K562 (cell line): Measurements from ENCODE around the gene PRELID2. TPM values are rescaled to one million over a fixed set of nuclear protein-coding genes. Genes with fewer than 3 reads are reported as not detected.

Experiments used
- ATAC-seq: fragments of 200-7000 bp; cut with Tn5 transposase; 3 replicates; pipeline ENCODE4 v1.9.1; 2020; ENCODE audit warnings: moderate library complexity
- BruUV-seq: library from RNA; stranded (reverse); fragments of 400-500 nt; replicated peaks from 2 replicates; lab custom pipeline; 2021; lab: Mats Ljungman, UMichigan
- CTCF ChIA-PET: fragments of 300-600 bp; formaldehyde crosslinking; extraction: SDS; loops from one replicate; lab custom pipeline; 2021; ENCODE audit warnings: low intra/inter-chr PET ratio; lab: Yijun Ruan, JAX
- POLR2A ChIA-PET: fragments of 300-600, 350-650 bp; sonication (Branson Sonifier 250); formaldehyde crosslinking; extraction: SDS; loops from one replicate; lab custom pipeline; 2021; ENCODE audit warnings: antibody characterized with exemption, inconsistent platforms; lab: Yijun Ruan, JAX
- DNase-seq, 4 experiments: peaks; one replicate each; pipeline versions ENCODE4 v3.0.0 to v3.0.0-alpha.2; 2011 to 2018; ENCODE audit warnings: low spot score in 3 of 4, mixed read lengths in 3 of 4; ENCODE audit errors: extremely low read depth in 1 of 4
- FAIRE-seq: peaks from 2 replicates; lab custom pipeline; 2011; peaks lifted over from hg19 to GRCh38; lab: Jason Lieb, UNC
- H2AFZ ChIP-seq: 2 replicates; pipeline ENCODE4 v1.6.0; 2011; ENCODE audit warnings: low read depth, low read length, control low read depth, inconsistent platforms
- H3K27ac ChIP-seq: fragments of 200-600 bp; 3 replicates; pipeline ENCODE4 v1.8.0; 2011; ENCODE audit warnings: low read depth, mild to moderate bottlenecking, control low read depth, inconsistent platforms, low read length, moderate library complexity, mixed read lengths; ENCODE audit errors: extremely low read depth
- H3K27me3 ChIP-seq, 2 experiments: fragments of 300-600 bp in 1 of 2; 2 replicates in 1 of 2; 3 replicates in 1 of 2; pipeline versions ENCODE4 v1.6.0 to v1.8.0; 2011; ENCODE audit warnings: inconsistent platforms in 2 of 2, low read length in 2 of 2, mild to moderate bottlenecking in 1 of 2, mixed read lengths in 1 of 2, moderate library complexity in 1 of 2; ENCODE audit not compliant: control insufficient read depth in 2 of 2, insufficient read depth in 2 of 2
- H3K36me3 ChIP-seq: fragments of 300-600 bp; 3 replicates; pipeline ENCODE4 v1.8.0; 2011; ENCODE audit warnings: mild to moderate bottlenecking, low read length, inconsistent platforms; ENCODE audit not compliant: control insufficient read depth, insufficient read depth
- H3K4me1 ChIP-seq, 2 experiments: fragments of 200-600 bp in 1 of 2; replicated peaks in 1 of 2; 2 replicates in 1 of 2; 3 replicates in 1 of 2; pipeline versions ENCODE4 v1.5.1 to v1.8.0; 2011; ENCODE audit warnings: inconsistent platforms in 2 of 2, low read length in 2 of 2, mild to moderate bottlenecking in 1 of 2, mixed read lengths in 1 of 2, moderate library complexity in 1 of 2; ENCODE audit not compliant: control insufficient read depth in 2 of 2, insufficient read depth in 2 of 2
- H3K4me2 ChIP-seq: 2 replicates; pipeline ENCODE4 v1.6.1; 2011; ENCODE audit warnings: low read length, control low read depth, inconsistent platforms, mixed read lengths; ENCODE audit not compliant: insufficient read depth
- H3K4me3 ChIP-seq: fragments of 200-600 bp; sonication (generic), shearing (Covaris generic); 2 replicates; pipeline ENCODE4 v1.5.1; 2016; ENCODE audit warnings: control low read depth, inconsistent platforms
- H3K79me2 ChIP-seq: fragments of 200-600 bp; 3 replicates; pipeline ENCODE4 v1.8.0; 2011; ENCODE audit warnings: low read length, inconsistent platforms; ENCODE audit not compliant: control insufficient read depth, insufficient read depth
- H3K9ac ChIP-seq, 2 experiments: 2 replicates each; pipeline versions ENCODE4 v1.6.0 to v1.6.1; 2011; ENCODE audit warnings: low read depth in 2 of 2, low read length in 2 of 2, control low read depth in 1 of 2, inconsistent platforms in 1 of 2, mild to moderate bottlenecking in 1 of 2, mixed read lengths in 1 of 2; ENCODE audit not compliant: insufficient read depth in 1 of 2
- H3K9me1 ChIP-seq: one replicate; pipeline ENCODE4 v1.6.0; 2011; ENCODE audit warnings: inconsistent platforms, mild to moderate bottlenecking, low read length, moderate library complexity; ENCODE audit not compliant: control insufficient read depth, insufficient read depth
- H3K9me3 ChIP-seq: replicated peaks from 2 replicates; pipeline ENCODE4 v1.5.1; 2011; ENCODE audit warnings: low read depth, low read length, inconsistent platforms; ENCODE audit not compliant: control insufficient read depth, insufficient read depth
- H4K20me1 ChIP-seq: replicated peaks from 2 replicates; pipeline ENCODE4 v1.6.1; 2011; ENCODE audit warnings: low read length, inconsistent platforms, mixed read lengths; ENCODE audit not compliant: control insufficient read depth, insufficient read depth
- ATF6 ChIP-seq: sonication (generic); formaldehyde crosslinking; IDR thresholded peaks from 2 replicates; pipeline ENCODE4 v1.4.0; 2020; ENCODE audit warnings: mild to moderate bottlenecking, missing genetic modification reagents
- BMI1 ChIP-seq: fragments of 150-350 bp; IDR thresholded peaks from 2 replicates; pipeline ENCODE4 v1.6.1; 2014; ENCODE audit warnings: low read length
- CREB5 ChIP-seq: fragments of 250-450 bp; sonication (Bioruptor Pico); IDR thresholded peaks from 2 replicates; pipeline ENCODE4 v1.5.0; 2020; ENCODE audit warnings: mild to moderate bottlenecking
- E2F4 ChIP-seq: sonication (generic); formaldehyde crosslinking; IDR thresholded peaks from 2 replicates; pipeline ENCODE4 v1.8.0; 2022; ENCODE audit warnings: mild to moderate bottlenecking, low read depth, missing genetic modification reagents
- FOSL1 ChIP-seq: fragments of 200-800 bp; sonication (Bioruptor generic); conservative IDR thresholded peaks from 2 replicates; pipeline ENCODE4 v1.6.1; 2016; ENCODE audit warnings: missing genetic modification characterization, missing compliant biosample characterization
- FUS ChIP-seq: fragments of 200-400 bp; formaldehyde crosslinking; optimal IDR thresholded peaks from 2 replicates; pipeline ENCODE3; 2017; ENCODE audit warnings: low read depth, low read length
- GABPB1 ChIP-seq: sonication (generic); formaldehyde crosslinking; IDR thresholded peaks from 2 replicates; pipeline ENCODE4 v1.8.0; 2022; ENCODE audit warnings: mild to moderate bottlenecking, missing genetic modification reagents
- MXD1 ChIP-seq: fragments of 250-450 bp; sonication (Bioruptor Pico); IDR thresholded peaks from 2 replicates; pipeline ENCODE4 v1.8.0; 2021; ENCODE audit warnings: borderline replicate concordance, mild to moderate bottlenecking, moderate library complexity; ENCODE audit not compliant: poor library complexity, severe bottlenecking
- PCBP1 ChIP-seq: fragments of 200-400 bp; formaldehyde crosslinking; IDR thresholded peaks from 2 replicates; pipeline ENCODE4 v1.6.1; 2018; ENCODE audit warnings: mild to moderate bottlenecking, low read depth, low read length; ENCODE audit not compliant: poor library complexity, severe bottlenecking
- RAD51 ChIP-seq: fragments of 450-650 bp; IDR thresholded peaks from 2 replicates; pipeline ENCODE4 v1.7.1; 2016; ENCODE audit warnings: low read depth, mild to moderate bottlenecking, borderline replicate concordance
- TFE3 ChIP-seq: fragments of 450-650 bp; formaldehyde crosslinking; IDR thresholded peaks from 2 replicates; pipeline ENCODE4 v1.4.0; 2020; ENCODE audit warnings: mild to moderate bottlenecking, mixed read lengths
- ZKSCAN3 ChIP-seq: fragments of 250-450 bp; sonication (Bioruptor Pico); IDR thresholded peaks from 2 replicates; pipeline ENCODE4 v1.4.0; 2020
- ZNF174 ChIP-seq: fragments of 250-450 bp; sonication (Bioruptor Pico); IDR thresholded peaks from 2 replicates; pipeline ENCODE4 v1.4.0; 2020; ENCODE audit warnings: mild to moderate bottlenecking
- ZNF175 ChIP-seq: fragments of 200-800 bp; sonication (Bioruptor generic); IDR thresholded peaks from 2 replicates; pipeline ENCODE4 v1.6.1; 2016; ENCODE audit warnings: low read depth, mild to moderate bottlenecking, missing genetic modification characterization, missing compliant biosample characterization
- ZNF184 ChIP-seq: sonication (generic); formaldehyde crosslinking; IDR thresholded peaks from 2 replicates; pipeline ENCODE4 v1.5.0; 2020; ENCODE audit warnings: missing genetic modification reagents
- ZNF589 ChIP-seq: fragments of 200-800 bp; sonication (Bioruptor generic); IDR thresholded peaks from 2 replicates; pipeline ENCODE4 v1.6.1; 2016; ENCODE audit warnings: low read depth, missing genetic modification characterization, missing compliant biosample characterization
- WGBS: fragments of 100-300 bp; shearing (Covaris generic); methylation state at CpG from one replicate; pipeline ENCODE4 v1.1.6; 2016; ENCODE audit warnings: low coverage, mixed read lengths; ENCODE audit not compliant: insufficient coverage; ENCODE audit errors: missing lambda C conversion rate; 5-methylcytosine and 5-hydroxymethylcytosine counted together
- in situ Hi-C: fragments of 300-500 bp; cut with MboI; formaldehyde crosslinking; loops from 4 replicates; pipeline ENCODE4 v1.15.0; 2018; ENCODE audit warnings: inconsistent platforms, mixed read lengths
- intact Hi-C: fragments of 100-400 bp; cut with micrococcal nuclease; formaldehyde crosslinking; loops from 2 replicates; pipeline ENCODE4 v1.14.2; 2022
- polyA plus RNA-seq, 8 experiments: library from polyadenylated mRNA; depleted of rRNA in 4 of 8; stranded (reverse) in 5 of 8; unstranded in 3 of 8; fragments of >200 nt; fragmentation: Nextera tagmentation in 2 of 8; fragmentation: Illumina TruSeq in 1 of 8; extraction: Ambion mirVana in 2 of 8; extraction: Trizol in 1 of 8; gene quantifications; 2 replicates each; pipeline versions ENCODE4 v1.2.1 to v1.2.3, GENCODE V29; 2011 to 2014; ENCODE audit warnings: inconsistent platforms in 1 of 8, missing spikeins in 1 of 8
- total RNA-seq, 7 experiments: library from RNA; depleted of rRNA in 6 of 7; stranded (reverse); fragments of >200 nt in 6 of 7; fragmentation: Illumina TruSeq in 2 of 7; extraction: Trizol in 2 of 7; gene quantifications; 2 replicates each; pipeline versions ENCODE4 v1.2.1 to v1.2.3, GENCODE V29; 2011 to 2021; ENCODE audit warnings: low replicate concordance in 1 of 7

The PRELID2 gene
- total and polyA plus RNA-seq, 9 of the 15 experiments (the other 6 are each of a cell fraction or from before 2014, with no cell fraction given) = 6.4 to 68.2 (median 28.8) TPM

GRCh38 chr5:145830594-145830993 lies 4.5 kb downstream of the PRELID2 start:
- Histone ChIP-seq H3K27me3 (no peaks in the 10 kb centered on the region), H3K9me3 (no peaks in the 10 kb centered on the region), H4K20me1 (no peaks in the 10 kb centered on the region), H3K27ac (no peak overlapping the region), H3K9me1 (no peaks in the 10 kb centered on the region), H3K79me2 (peaks cover 73% of the 10 kb centered on the region), H3K4me3 (no peak overlapping the region), H3K9ac (no peak overlapping the region), H3K4me1 (peaks cover 15 to 55% of the 10 kb centered on the region in 2 experiments), H2AFZ (no peak overlapping the region), H3K4me2 (no peak overlapping the region), H3K36me3 (no peaks in the 10 kb centered on the region)
- in situ Hi-C loops = loop anchor here (5.0 to 10.0 kb wide), 2 partner anchors 57 to 374 kb away; partner anchors contain the start of gene RBM27
- CTCF ChIA-PET = interaction anchor here (0.8 kb wide), 1 partner anchor 9 kb away, joined by 3 read pairs; no protein-coding TSS in a partner anchor
- TF ChIP-seq ZNF184 (no peak), MXD1 (CRISPR knock-in tag) (no peak), FUS (no peak), ZNF174 (CRISPR knock-in tag) (no peak), PCBP1 (no peak), TFE3 (no peak), ZNF589 (CRISPR knock-in tag) (no peak), ATF6 (CRISPR knock-in tag) (no peak), ZKSCAN3 (CRISPR knock-in tag) (no peak), CREB5 (no peak), BMI1 (no peak), ZNF175 (CRISPR knock-in tag) (no peak), E2F4 (CRISPR knock-in tag) (no peak), RAD51 (no peak), FOSL1 (tag) (no peak), GABPB1 (CRISPR knock-in tag) (no peak)
- no peak for DNase-seq
- intact Hi-C loops = loop anchor here (5.0 kb wide), 1 partner anchor 1628 kb away; no protein-coding TSS in a partner anchor
- no peak for ATAC-seq
- POLR2A ChIA-PET = interaction anchor here (1.6 kb wide), 1 partner anchor 25 kb away, joined by 5 read pairs; no protein-coding TSS in a partner anchor
- no peak for FAIRE-seq
- BruUV-seq = no TSS peak
- 41% methylated on average over 1 of the region's 1 CpG for WGBS
